Stomach smooth muscle (tissue), 2 donors: ENCODE results near the gene PLCD3.

ENCODE experiments used
- H3K27ac ChIP-seq: one replicate; pipeline ENCODE4 v1.7.0; 2013; ENCODE audit warnings: mild to moderate bottlenecking, low read length, inconsistent platforms
- H3K27me3 ChIP-seq, 2 donors: one replicate each; pipeline ENCODE4 v1.7.0; 2013; ENCODE audit warnings: low read length in 2 of 2; ENCODE audit not compliant: insufficient read depth in 2 of 2, control insufficient read depth in 1 of 2
- H3K36me3 ChIP-seq, 2 donors: one replicate each; pipeline ENCODE4 v1.7.0; 2013; ENCODE audit warnings: low read length in 2 of 2; ENCODE audit not compliant: control insufficient read depth in 2 of 2, insufficient read depth in 2 of 2
- H3K4me1 ChIP-seq: one replicate; pipeline ENCODE4 v1.7.0; 2013; ENCODE audit warnings: low read length; ENCODE audit not compliant: control insufficient read depth, insufficient read depth
- H3K4me3 ChIP-seq, 2 donors: one replicate each; pipeline ENCODE4 v1.7.0; 2013; ENCODE audit warnings: low read length in 2 of 2
- H3K9ac ChIP-seq, 2 donors: one replicate each; pipeline ENCODE4 v1.7.0; 2013; ENCODE audit warnings: low read length in 2 of 2, mild to moderate bottlenecking in 1 of 2
- H3K9me3 ChIP-seq, 2 donors: one replicate each; pipeline ENCODE4 v1.7.0; 2013; ENCODE audit warnings: low read length in 2 of 2; ENCODE audit not compliant: control insufficient read depth in 2 of 2
- donor health status: healthy.
- donor health status: Pancreatic carcinoma.

Gene PLCD3

DNA sequence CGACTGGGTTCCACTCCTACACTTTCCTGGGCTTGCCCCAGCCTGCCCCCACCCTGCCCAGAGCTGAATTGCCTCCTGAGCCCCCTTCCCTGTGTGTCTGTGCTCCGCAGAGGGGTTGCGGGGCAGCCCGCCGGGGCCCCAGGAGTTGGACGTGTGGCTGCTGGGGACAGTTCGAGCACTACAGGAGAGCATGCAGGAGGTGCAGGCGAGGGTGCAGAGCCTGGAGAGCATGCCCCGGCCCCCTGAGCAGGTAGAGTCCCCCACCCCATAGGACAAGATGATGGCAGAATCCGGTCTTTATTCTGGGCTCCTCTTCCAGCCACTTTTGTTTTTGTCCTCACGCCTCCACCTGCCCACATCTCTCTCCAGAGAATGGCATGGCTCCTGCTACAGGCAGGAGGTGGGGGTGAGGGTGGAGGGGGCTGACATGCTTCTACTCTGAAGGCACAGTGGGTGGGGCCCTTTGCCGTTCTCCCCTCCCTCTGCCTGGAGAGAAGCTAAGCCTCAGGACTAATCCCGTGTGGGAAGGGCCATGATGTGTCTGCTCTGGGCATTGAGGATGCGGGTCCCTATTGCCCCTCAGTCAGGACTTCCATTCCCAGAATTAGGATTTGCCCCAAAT is 6.7 kb upstream of the PLCD3 start:
- H3K4me3 ChIP-seq = no peak overlapping the region
- no peak overlapping the region for H3K9ac ChIP-seq
- peaks cover 30% of the 10 kb centered on the region for H3K4me1 ChIP-seq
- H3K36me3 ChIP-seq = peaks cover 3% of the 10 kb centered on the region in 2 donors
- no peak overlapping the region for H3K27ac ChIP-seq
- H3K9me3 ChIP-seq = no peaks in the 10 kb centered on the region
- no peaks in the 10 kb centered on the region for H3K27me3 ChIP-seq

DNA sequence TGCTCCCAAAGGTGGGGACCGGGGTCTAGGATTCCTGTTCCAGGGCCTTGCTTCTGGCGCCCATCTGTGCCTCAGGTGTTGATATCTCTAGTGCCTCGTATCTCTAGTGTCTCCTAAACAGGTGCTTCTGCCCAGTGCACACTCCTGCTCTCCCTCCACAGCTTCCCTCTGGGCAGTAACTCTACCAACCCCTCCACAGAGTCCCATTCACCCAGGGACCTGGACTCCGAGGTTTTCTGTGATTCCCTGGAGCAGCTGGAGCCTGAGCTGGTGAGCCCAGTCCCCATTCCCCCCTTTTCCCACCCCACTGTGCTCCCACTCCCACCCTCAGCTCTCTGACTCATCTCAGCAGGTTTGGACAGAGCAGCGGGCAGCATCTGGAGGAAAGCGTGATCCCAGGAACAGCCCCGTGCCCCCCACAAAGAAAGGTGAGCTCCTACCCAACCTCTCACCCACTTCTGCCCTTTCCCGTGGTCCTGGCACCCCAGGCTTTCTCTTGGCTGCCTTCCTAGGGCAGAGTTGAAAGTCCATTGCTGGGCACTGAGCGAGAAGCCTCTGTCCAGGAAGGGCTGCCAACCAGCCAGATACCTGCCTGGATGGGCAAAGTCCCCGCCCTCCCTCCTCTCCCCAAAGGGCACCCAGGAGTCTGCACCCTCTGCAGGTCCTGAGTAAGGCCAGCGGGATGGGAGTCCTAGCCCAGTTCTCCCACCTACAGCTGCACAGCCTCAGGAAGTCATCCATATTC is 5.4 kb upstream of the PLCD3 start:
- no peaks in the 10 kb centered on the region for H3K27me3 ChIP-seq
- H3K4me1 ChIP-seq = peaks cover 22% of the 10 kb centered on the region
- peak overlapping the region in 1 of 2 donors; percentile 51 for H3K9ac ChIP-seq
- H3K9me3 ChIP-seq = no peaks in the 10 kb centered on the region
- H3K27ac ChIP-seq = no peak overlapping the region
- no peak overlapping the region for H3K4me3 ChIP-seq
- peaks cover 3% of the 10 kb centered on the region in 2 donors for H3K36me3 ChIP-seq

- no peaks in the 10 kb centered on the region for H3K27me3 ChIP-seq
- peak overlapping the region; percentile 86 for H3K27ac ChIP-seq
- H3K4me3 ChIP-seq = no peak overlapping the region
- H3K36me3 ChIP-seq = peaks cover 3% of the 10 kb centered on the region in 2 donors
- no peaks in the 10 kb centered on the region for H3K9me3 ChIP-seq
- H3K9ac ChIP-seq = peak overlapping the region; percentile 78 to 94
- H3K4me1 ChIP-seq = peaks cover 24% of the 10 kb centered on the region
Measured at GRCh38 chr17:45136846-45137560, 4.7 kb upstream of the PLCD3 start.

DNA sequence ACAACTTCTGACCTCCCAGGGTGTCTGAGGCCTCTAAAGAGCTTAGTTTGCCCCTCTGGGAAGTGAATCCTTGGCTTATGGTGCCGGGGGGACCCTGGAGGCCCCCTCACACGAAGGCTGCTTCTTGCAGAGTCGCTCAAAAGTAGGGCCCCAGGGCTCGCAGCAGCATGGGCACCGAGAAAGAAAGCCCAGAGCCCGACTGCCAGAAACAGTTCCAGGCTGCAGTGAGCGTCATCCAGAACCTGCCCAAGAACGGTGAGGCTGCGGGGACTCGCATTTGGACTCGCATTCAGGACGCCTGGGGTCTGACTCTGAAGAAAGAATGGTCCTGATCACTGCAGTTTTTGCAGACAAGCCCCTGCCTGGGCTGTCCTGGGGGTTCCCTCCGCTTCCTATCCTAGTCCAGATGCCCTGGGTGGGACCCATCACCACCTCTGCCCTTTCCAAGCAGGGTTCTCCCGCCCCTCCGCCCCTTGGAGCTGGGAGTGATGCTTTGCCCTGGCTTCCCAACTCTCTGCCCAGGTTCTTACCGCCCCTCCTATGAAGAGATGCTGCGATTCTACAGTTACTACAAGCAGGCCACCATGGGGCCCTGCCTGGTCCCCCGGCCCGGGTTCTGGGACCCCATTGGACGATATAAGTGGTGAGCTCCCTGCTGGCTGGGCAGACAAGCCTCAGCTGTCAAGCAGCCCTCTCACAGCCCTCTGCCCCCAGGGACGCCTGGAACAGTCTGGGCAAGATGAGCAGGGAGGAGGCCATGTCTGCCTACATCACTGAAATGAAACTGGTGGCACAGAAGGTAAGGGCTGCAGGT is 3.9 kb upstream of the PLCD3 start:
- peak overlapping the region; percentile 56 to 94 for H3K4me3 ChIP-seq
- H3K9ac ChIP-seq = peak overlapping the region; percentile 78 to 94
- H3K27me3 ChIP-seq = no peaks in the 10 kb centered on the region
- no peaks in the 10 kb centered on the region for H3K9me3 ChIP-seq
- peaks cover 3% of the 10 kb centered on the region in 2 donors for H3K36me3 ChIP-seq
- H3K27ac ChIP-seq = peak overlapping the region; percentile 86
- peaks cover 32% of the 10 kb centered on the region for H3K4me1 ChIP-seq

GRCh38 chr17:45135192-45135977 is 3.1 kb upstream of the PLCD3 start, which contains the start of gene ACBD4:
Gene ACBD4 (plus strand): TSS chr17:45135687. CDS start chr17:45136145, 458 bp downstream.
- Histone ChIP-seq H3K9me3 (no peaks in the 10 kb centered on the region), H3K9ac (peak within 1 kb of the TSS; percentile 78 to 94), H3K36me3 (peaks cover 3% of the 10 kb centered on the region in 2 donors), H3K27me3 (no peaks in the 10 kb centered on the region), H3K4me3 (peak within 1 kb of the TSS; percentile 56 to 94), H3K4me1 (peaks cover 39% of the 10 kb centered on the region), H3K27ac (peak within 1 kb of the TSS; percentile 86)

DNA sequence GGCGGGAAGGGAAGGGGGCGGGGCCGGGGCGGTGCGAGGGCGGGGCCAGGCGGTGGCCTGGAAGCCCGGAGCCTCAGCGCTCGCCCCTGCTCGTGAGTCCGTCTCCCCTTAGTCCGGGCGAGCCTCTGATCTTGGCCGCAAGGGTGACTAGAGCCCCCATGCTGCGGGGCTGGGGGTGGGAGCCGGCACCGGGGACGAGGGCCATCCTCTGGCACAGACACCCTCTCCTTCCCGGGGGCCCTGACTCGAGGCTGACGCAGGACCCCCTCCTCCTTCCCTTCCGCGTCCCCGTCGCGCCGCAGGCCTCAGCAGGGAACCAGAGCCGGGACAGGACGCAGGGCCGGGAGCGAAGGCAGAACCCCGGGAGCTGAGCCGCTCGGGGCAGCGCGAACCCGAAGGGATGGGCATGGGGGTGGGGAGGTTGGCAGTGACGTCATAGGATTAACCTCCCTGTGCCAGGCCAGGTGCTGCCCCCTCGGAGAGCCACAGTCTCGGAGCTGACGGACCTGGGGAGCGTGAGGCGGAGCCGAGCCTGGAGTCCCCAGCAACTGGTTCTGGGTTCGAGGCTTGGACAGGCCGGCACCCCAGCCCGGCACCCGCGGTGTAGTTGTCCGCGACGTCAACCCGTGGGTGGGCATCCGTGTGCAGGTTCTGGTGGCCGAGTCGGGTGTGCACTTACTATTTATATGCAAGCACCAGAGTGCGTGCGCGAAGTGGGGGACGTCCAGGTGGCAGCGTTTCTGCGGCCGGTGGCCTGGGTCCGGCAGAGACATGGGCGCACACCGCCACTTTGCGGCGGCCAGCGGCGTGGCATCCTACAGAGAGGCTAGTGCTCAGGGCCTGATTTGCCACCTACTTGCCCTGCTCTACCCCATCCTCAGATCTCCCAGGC is 503 bp upstream of the PLCD3 start:
- no peaks in the 10 kb centered on the region for H3K9me3 ChIP-seq
- no peaks in the 10 kb centered on the region for H3K36me3 ChIP-seq
- H3K27ac ChIP-seq = peak overlapping the region; percentile 99
- peak overlapping the region; percentile 89 to 90 for H3K9ac ChIP-seq
- H3K4me3 ChIP-seq = peak overlapping the region; percentile 81 to 91
- H3K4me1 ChIP-seq = peaks cover 61% of the 10 kb centered on the region
- H3K27me3 ChIP-seq = no peaks in the 10 kb centered on the region

- H3K9me3 ChIP-seq = no peaks in the 10 kb centered on the region
- no peaks in the 10 kb centered on the region for H3K27me3 ChIP-seq
- H3K9ac ChIP-seq = peak overlapping the region; percentile 53 to 68
- peak overlapping the region; percentile 62 for H3K27ac ChIP-seq
- no peaks in the 10 kb centered on the region for H3K36me3 ChIP-seq
- H3K4me1 ChIP-seq = peaks cover 65% of the 10 kb centered on the region
- H3K4me3 ChIP-seq = peak overlapping the region; percentile 40 to 85
Measured at GRCh38 chr17:45131616-45132319, 547 bp downstream of the PLCD3 start.

DNA sequence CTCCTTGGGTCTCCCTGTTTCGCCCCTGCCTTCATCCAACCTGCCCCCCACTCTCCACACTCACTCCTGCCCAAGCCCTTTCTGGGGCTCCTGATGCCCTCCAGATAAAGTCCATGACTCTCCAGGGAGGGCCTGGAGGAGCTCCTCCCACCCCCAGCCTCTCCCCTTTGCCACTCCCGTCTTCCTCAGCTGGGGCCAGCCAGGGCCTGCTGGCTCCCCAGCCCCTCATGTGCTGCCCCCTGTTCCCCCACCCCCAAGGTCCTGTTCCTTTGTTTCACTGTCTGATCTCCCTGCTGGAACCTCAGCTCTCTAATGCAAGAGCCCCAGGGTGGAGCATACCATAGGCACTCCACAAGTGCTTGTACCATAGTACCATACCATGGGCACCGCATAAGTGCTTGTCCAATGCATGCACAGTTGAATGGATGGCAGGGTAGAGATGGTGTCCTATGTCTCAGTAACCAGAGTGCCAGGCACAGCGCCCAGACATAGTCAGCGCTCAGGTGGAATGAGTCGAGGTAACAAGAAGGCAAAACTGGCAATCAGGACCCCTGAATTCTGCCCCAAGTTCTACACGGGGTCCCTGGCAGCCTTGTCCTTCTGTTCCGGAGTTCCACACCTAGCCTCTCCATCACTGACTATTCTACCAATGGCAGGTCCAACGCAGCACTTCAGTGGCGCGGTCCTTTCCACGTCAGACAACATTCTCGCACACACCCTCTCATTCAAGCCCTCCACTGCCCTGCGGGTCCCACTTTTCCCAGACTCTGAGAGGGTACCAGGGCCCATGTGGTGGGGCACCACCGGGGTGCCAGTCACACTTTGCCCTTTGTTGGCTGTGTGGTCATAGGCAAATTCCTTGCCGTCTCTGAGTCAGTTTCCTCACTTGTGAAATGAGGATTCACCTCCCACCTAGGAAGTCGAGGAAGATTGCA is 1.4 kb downstream of the PLCD3 start:
- Histone ChIP-seq H3K9ac (peak overlapping the region in 1 of 2 donors; percentile 68), H3K36me3 (no peaks in the 10 kb centered on the region), H3K9me3 (no peaks in the 10 kb centered on the region), H3K4me1 (peaks cover 57% of the 10 kb centered on the region), H3K27me3 (no peaks in the 10 kb centered on the region), H3K4me3 (peak overlapping the region; percentile 40 to 85), H3K27ac (peak overlapping the region; percentile 62)
